K562 (cell line): ENCODE data around the gene HIPK2. TPM values are rescaled to one million over a fixed set of nuclear protein-coding genes. Genes with fewer than 3 reads are reported as not detected.
A peak's percentile ranks its signal among the peaks of the same experiment; 100 is the strongest.

ENCODE experiments used
- ATAC-seq: fragments of 200-7000 bp; cut with Tn5 transposase; 3 replicates; pipeline ENCODE4 v1.9.1; 2020; ENCODE audit warnings: moderate library complexity
- BruUV-seq: library from RNA; stranded (reverse); fragments of 400-500 nt; replicated peaks from 2 replicates; lab custom pipeline; 2021; lab: Mats Ljungman, UMichigan
- CTCF ChIA-PET: fragments of 300-600 bp; formaldehyde crosslinking; extraction: SDS; loops from one replicate; lab custom pipeline; 2021; ENCODE audit warnings: low intra/inter-chr PET ratio; lab: Yijun Ruan, JAX
- POLR2A ChIA-PET: fragments of 300-600, 350-650 bp; sonication (Branson Sonifier 250); formaldehyde crosslinking; extraction: SDS; loops from one replicate; lab custom pipeline; 2021; ENCODE audit warnings: antibody characterized with exemption, inconsistent platforms; lab: Yijun Ruan, JAX
- DNase-seq, 4 experiments: peaks; one replicate each; pipeline versions ENCODE4 v3.0.0 to v3.0.0-alpha.2; 2011 to 2018; ENCODE audit warnings: low spot score in 3 of 4, mixed read lengths in 3 of 4; ENCODE audit errors: extremely low read depth in 1 of 4
- FAIRE-seq: peaks from 2 replicates; lab custom pipeline; 2011; peaks lifted over from hg19 to GRCh38; lab: Jason Lieb, UNC
- H2AFZ ChIP-seq: 2 replicates; pipeline ENCODE4 v1.6.0; 2011; ENCODE audit warnings: low read depth, low read length, control low read depth, inconsistent platforms
- H3K27ac ChIP-seq: fragments of 200-600 bp; 3 replicates; pipeline ENCODE4 v1.8.0; 2011; ENCODE audit warnings: low read depth, mild to moderate bottlenecking, control low read depth, inconsistent platforms, low read length, moderate library complexity, mixed read lengths; ENCODE audit errors: extremely low read depth
- H3K27me3 ChIP-seq, 2 experiments: fragments of 300-600 bp in 1 of 2; 2 replicates in 1 of 2; 3 replicates in 1 of 2; pipeline versions ENCODE4 v1.6.0 to v1.8.0; 2011; ENCODE audit warnings: inconsistent platforms in 2 of 2, low read length in 2 of 2, mild to moderate bottlenecking in 1 of 2, mixed read lengths in 1 of 2, moderate library complexity in 1 of 2; ENCODE audit not compliant: control insufficient read depth in 2 of 2, insufficient read depth in 2 of 2
- H3K36me3 ChIP-seq: fragments of 300-600 bp; 3 replicates; pipeline ENCODE4 v1.8.0; 2011; ENCODE audit warnings: mild to moderate bottlenecking, low read length, inconsistent platforms; ENCODE audit not compliant: control insufficient read depth, insufficient read depth
- H3K4me1 ChIP-seq, 2 experiments: fragments of 200-600 bp in 1 of 2; replicated peaks in 1 of 2; 2 replicates in 1 of 2; 3 replicates in 1 of 2; pipeline versions ENCODE4 v1.5.1 to v1.8.0; 2011; ENCODE audit warnings: inconsistent platforms in 2 of 2, low read length in 2 of 2, mild to moderate bottlenecking in 1 of 2, mixed read lengths in 1 of 2, moderate library complexity in 1 of 2; ENCODE audit not compliant: control insufficient read depth in 2 of 2, insufficient read depth in 2 of 2
- H3K4me2 ChIP-seq: 2 replicates; pipeline ENCODE4 v1.6.1; 2011; ENCODE audit warnings: low read length, control low read depth, inconsistent platforms, mixed read lengths; ENCODE audit not compliant: insufficient read depth
- H3K4me3 ChIP-seq: fragments of 200-600 bp; sonication (generic), shearing (Covaris generic); 2 replicates; pipeline ENCODE4 v1.5.1; 2016; ENCODE audit warnings: control low read depth, inconsistent platforms
- H3K79me2 ChIP-seq: fragments of 200-600 bp; 3 replicates; pipeline ENCODE4 v1.8.0; 2011; ENCODE audit warnings: low read length, inconsistent platforms; ENCODE audit not compliant: control insufficient read depth, insufficient read depth
- H3K9ac ChIP-seq, 2 experiments: 2 replicates each; pipeline versions ENCODE4 v1.6.0 to v1.6.1; 2011; ENCODE audit warnings: low read depth in 2 of 2, low read length in 2 of 2, control low read depth in 1 of 2, inconsistent platforms in 1 of 2, mild to moderate bottlenecking in 1 of 2, mixed read lengths in 1 of 2; ENCODE audit not compliant: insufficient read depth in 1 of 2
- H3K9me1 ChIP-seq: one replicate; pipeline ENCODE4 v1.6.0; 2011; ENCODE audit warnings: inconsistent platforms, mild to moderate bottlenecking, low read length, moderate library complexity; ENCODE audit not compliant: control insufficient read depth, insufficient read depth
- H3K9me3 ChIP-seq: replicated peaks from 2 replicates; pipeline ENCODE4 v1.5.1; 2011; ENCODE audit warnings: low read depth, low read length, inconsistent platforms; ENCODE audit not compliant: control insufficient read depth, insufficient read depth
- H4K20me1 ChIP-seq: replicated peaks from 2 replicates; pipeline ENCODE4 v1.6.1; 2011; ENCODE audit warnings: low read length, inconsistent platforms, mixed read lengths; ENCODE audit not compliant: control insufficient read depth, insufficient read depth
- FOXK2 ChIP-seq, 2 experiments: fragments of 450-650 bp; IDR thresholded peaks in 1 of 2; conservative IDR thresholded peaks in 1 of 2; 2 replicates each; pipeline ENCODE4 v1.6.1; 2016; ENCODE audit warnings: low read depth in 2 of 2, mild to moderate bottlenecking in 1 of 2
- SMARCE1 ChIP-seq: fragments of 450-650 bp; IDR thresholded peaks from 2 replicates; pipeline ENCODE4 v1.7.1; 2016; ENCODE audit warnings: mild to moderate bottlenecking
- TFE3 ChIP-seq: fragments of 450-650 bp; formaldehyde crosslinking; IDR thresholded peaks from 2 replicates; pipeline ENCODE4 v1.4.0; 2020; ENCODE audit warnings: mild to moderate bottlenecking, mixed read lengths
- U2AF2 ChIP-seq: fragments of 200-400 bp; formaldehyde crosslinking; optimal IDR thresholded peaks from 2 replicates; pipeline ENCODE3; 2017; ENCODE audit warnings: low read depth, mild to moderate bottlenecking, low read length
- ZBTB26 ChIP-seq: fragments of 450-650 bp; formaldehyde crosslinking; IDR thresholded peaks from 2 replicates; pipeline ENCODE4 v1.4.0; 2022; ENCODE audit warnings: missing genetic modification characterization
- ZBTB33 ChIP-seq: sonication (generic); formaldehyde crosslinking; IDR thresholded peaks from 2 replicates; pipeline ENCODE4 v1.8.1; 2023; ENCODE audit warnings: mild to moderate bottlenecking, missing genetic modification reagents
- ZNF354B ChIP-seq: fragments of 250-450 bp; sonication (Bioruptor Pico); IDR thresholded peaks from 2 replicates; pipeline ENCODE4 v1.4.0; 2020
- ZNF707 ChIP-seq: fragments of 250-450 bp; sonication (Bioruptor Pico); conservative IDR thresholded peaks from 2 replicates; pipeline ENCODE4 v1.8.0; 2022; ENCODE audit warnings: inconsistent platforms, mild to moderate bottlenecking, moderate library complexity
- whole genome bisulfite sequencing: fragments of 100-300 bp; shearing (Covaris generic); methylation state at CpG from one replicate; pipeline ENCODE4 v1.1.6; 2016; ENCODE audit warnings: low coverage, mixed read lengths; ENCODE audit not compliant: insufficient coverage; ENCODE audit errors: missing lambda C conversion rate; 5-methylcytosine and 5-hydroxymethylcytosine counted together
- in situ Hi-C: fragments of 300-500 bp; cut with MboI; formaldehyde crosslinking; loops from 4 replicates; pipeline ENCODE4 v1.15.0; 2018; ENCODE audit warnings: inconsistent platforms, mixed read lengths
- intact Hi-C: fragments of 100-400 bp; cut with micrococcal nuclease; formaldehyde crosslinking; loops from 2 replicates; pipeline ENCODE4 v1.14.2; 2022
- polyA plus RNA-seq, 8 experiments: library from polyadenylated mRNA; depleted of rRNA in 4 of 8; stranded (reverse) in 5 of 8; unstranded in 3 of 8; fragments of >200 nt; fragmentation: Nextera tagmentation in 2 of 8; fragmentation: Illumina TruSeq in 1 of 8; extraction: Ambion mirVana in 2 of 8; extraction: Trizol in 1 of 8; gene quantifications; 2 replicates each; pipeline versions ENCODE4 v1.2.1 to v1.2.3, GENCODE V29; 2011 to 2014; ENCODE audit warnings: inconsistent platforms in 1 of 8, missing spikeins in 1 of 8
- total RNA-seq, 7 experiments: library from RNA; depleted of rRNA in 6 of 7; stranded (reverse); fragments of >200 nt in 6 of 7; fragmentation: Illumina TruSeq in 2 of 7; extraction: Trizol in 2 of 7; gene quantifications; 2 replicates each; pipeline versions ENCODE4 v1.2.1 to v1.2.3, GENCODE V29; 2011 to 2021; ENCODE audit warnings: low replicate concordance in 1 of 7
- TF ChIP-seq, protein P1 (sequence below): sonication (generic); formaldehyde crosslinking; IDR thresholded peaks from 2 replicates; pipeline ENCODE4 v1.5.0; 2020; ENCODE audit warnings: missing genetic modification reagents

HIPK2 gene
- total and polyA plus RNA-seq, 9 of the 15 experiments (the other 6 are each of a cell fraction or from before 2014, with no cell fraction given) = 0.69 to 19.8 (median 5.1) TPM

GRCh38 chr7:139722604-139723003 lies 55.2 kb downstream of the HIPK2 start:
- Histone ChIP-seq H3K4me2 (no peak overlapping the region), H3K9me3 (no peaks in the 10 kb centered on the region), H2AFZ (no peak overlapping the region), H3K36me3 (no peaks in the 10 kb centered on the region), H3K9ac (no peak overlapping the region), H3K4me3 (no peak overlapping the region), H4K20me1 (peaks cover 3% of the 10 kb centered on the region), H3K4me1 (peaks cover 0 to 5% of the 10 kb centered on the region in 2 experiments; a peak in 2 of 5 replicates)
- ATAC-seq = no peak
- WGBS = 62% methylated on average over 4 of the region's 4 CpGs
- no TSS peak for BruUV-seq
- FAIRE-seq = no peak
- CTCF ChIA-PET = no interaction called here
- in situ Hi-C loops = no loop called here
- TF ChIP-seq TFE3 (CRISPR knock-in tag) (peak; percentile 65), ZNF354B (CRISPR knock-in tag) (no peak)
- TF ChIP-seq, all 486 proteins: peak for 1
- H3K9me1 ChIP-seq = no peaks in the 10 kb centered on the region
- H3K79me2 ChIP-seq = no peaks in the 10 kb centered on the region
- H3K27me3 ChIP-seq = peaks cover 0 to 6% of the 10 kb centered on the region in 2 experiments; a peak in 2 of 5 replicates
- POLR2A ChIA-PET = interaction anchor here (1.1 to 1.6 kb wide), 4 partner anchors 14 to 59 kb away, joined by 3 to 5 read pairs (median 3); no protein-coding TSS in a partner anchor
- intact Hi-C loops = no loop called here
- no peak overlapping the region for H3K27ac ChIP-seq
- no peak for DNase-seq

DNA sequence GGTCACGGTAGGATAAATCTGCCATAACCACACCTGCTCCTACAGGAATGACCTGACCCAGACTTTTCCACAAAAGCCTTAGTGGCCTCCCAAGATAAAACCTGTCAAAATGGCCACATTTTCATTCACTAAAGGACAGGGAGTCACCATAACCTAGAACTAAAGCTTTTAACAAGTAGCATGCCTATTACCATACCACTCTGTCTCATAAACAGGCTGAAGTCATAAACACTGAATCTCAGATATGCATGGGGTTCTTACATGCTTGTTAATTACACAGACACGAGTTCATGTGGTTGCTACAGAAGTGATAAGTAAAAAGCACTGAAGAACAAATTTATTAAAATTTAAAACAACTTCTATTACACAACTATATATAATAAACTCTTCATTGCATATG lies 56.0 kb downstream of the HIPK2 start:
- Histone ChIP-seq H4K20me1 (peaks cover 3% of the 10 kb centered on the region), H3K9ac (no peak overlapping the region), H2AFZ (no peak overlapping the region), H3K36me3 (0 out of 3 replicates have a peak, but pooled peaks cover under 1% of the 10 kb centered on the region), H3K79me2 (no peaks in the 10 kb centered on the region), H3K4me2 (no peak overlapping the region), H3K9me3 (no peaks in the 10 kb centered on the region), H3K27me3 (peaks cover 0 to 6% of the 10 kb centered on the region in 2 experiments; a peak in 2 of 5 replicates), H3K27ac (no peak overlapping the region), H3K4me3 (no peak overlapping the region), H3K4me1 (peaks cover 0 to 5% of the 10 kb centered on the region in 2 experiments; a peak in 2 of 5 replicates), H3K9me1 (no peaks in the 10 kb centered on the region)
- ChIA-PET CTCF (no interaction called here), POLR2A (interaction anchor here (1.1 kb wide), 1 partner anchor 20 kb away, joined by 3 read pairs; no protein-coding TSS in a partner anchor)
- intact Hi-C loops = no loop called here
- 25% methylated on average over 2 of the region's 2 CpGs for WGBS
- FAIRE-seq (no peak), ATAC-seq (no peak), DNase-seq (no peak)
- in situ Hi-C loops = no loop called here
- no TSS peak for BruUV-seq
- TF ChIP-seq FOXK2 (conservative IDR thresholded peaks at IDR 0.05 in 1 of 2, IDR thresholded peaks at IDR 0.05 in 1 of 2; ENCODE audit: low read depth in 2 of 2) = no peak
- TF ChIP-seq, protein P1, sequence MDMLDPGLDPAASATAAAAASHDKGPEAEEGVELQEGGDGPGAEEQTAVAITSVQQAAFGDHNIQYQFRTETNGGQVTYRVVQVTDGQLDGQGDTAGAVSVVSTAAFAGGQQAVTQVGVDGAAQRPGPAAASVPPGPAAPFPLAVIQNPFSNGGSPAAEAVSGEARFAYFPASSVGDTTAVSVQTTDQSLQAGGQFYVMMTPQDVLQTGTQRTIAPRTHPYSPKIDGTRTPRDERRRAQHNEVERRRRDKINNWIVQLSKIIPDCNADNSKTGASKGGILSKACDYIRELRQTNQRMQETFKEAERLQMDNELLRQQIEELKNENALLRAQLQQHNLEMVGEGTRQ (CRISPR knock-in tag) = no peak
- TF ChIP-seq ZBTB26 (CRISPR knock-in tag) = no peak
- no peak for TF ChIP-seq ZNF707
- no peak for TF ChIP-seq ZBTB33 (CRISPR knock-in tag)
- TF ChIP-seq SMARCE1 = no peak
- no peak for TF ChIP-seq U2AF2
- no peak for TF ChIP-seq ZNF354B (CRISPR knock-in tag)
